Measurements from ENCODE around the gene CFAP46. TPM values are rescaled to one million over a fixed set of nuclear protein-coding genes. Genes with fewer than 3 reads are reported as not detected.

CFAP46 gene
- total and polyA plus RNA-seq, 10 of the 15 experiments (the other 5 are each of a cell fraction or from before 2014, with no cell fraction given), result 0.01 to 0.18 (median 0.03) TPM; not detected in 7

DNA sequence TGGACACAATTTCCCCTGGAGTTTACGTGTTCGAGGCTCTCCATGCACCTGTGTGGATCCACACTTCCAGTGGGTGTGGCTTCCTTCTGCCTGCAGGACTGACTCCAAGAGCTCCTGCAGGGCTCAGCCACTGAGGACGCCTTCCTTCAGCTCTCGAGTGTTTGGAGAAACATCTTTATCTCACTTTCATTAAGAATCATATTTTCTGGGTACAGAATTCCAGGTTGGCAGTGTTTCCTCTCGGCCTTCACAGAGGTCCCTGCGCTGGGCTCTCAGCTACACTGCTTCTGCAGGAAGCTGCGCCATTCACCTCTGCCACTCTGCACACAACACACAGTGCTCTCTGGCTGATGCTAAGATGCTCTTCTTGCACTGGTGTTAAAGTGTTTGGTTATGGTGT, 86.5 kb downstream of the CFAP46 start (continued):
- TF ChIP-seq, protein P1, sequence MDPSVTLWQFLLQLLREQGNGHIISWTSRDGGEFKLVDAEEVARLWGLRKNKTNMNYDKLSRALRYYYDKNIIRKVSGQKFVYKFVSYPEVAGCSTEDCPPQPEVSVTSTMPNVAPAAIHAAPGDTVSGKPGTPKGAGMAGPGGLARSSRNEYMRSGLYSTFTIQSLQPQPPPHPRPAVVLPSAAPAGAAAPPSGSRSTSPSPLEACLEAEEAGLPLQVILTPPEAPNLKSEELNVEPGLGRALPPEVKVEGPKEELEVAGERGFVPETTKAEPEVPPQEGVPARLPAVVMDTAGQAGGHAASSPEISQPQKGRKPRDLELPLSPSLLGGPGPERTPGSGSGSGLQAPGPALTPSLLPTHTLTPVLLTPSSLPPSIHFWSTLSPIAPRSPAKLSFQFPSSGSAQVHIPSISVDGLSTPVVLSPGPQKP (IDR thresholded peaks at IDR 0.05; ENCODE audit: low read depth, low read length), result no peak
- TF ChIP-seq SIN3A (IDR thresholded peaks at IDR 0.05; ENCODE audit: low read depth, low read length), result no peak
- no peak for TF ChIP-seq IRF4 (IDR thresholded peaks at IDR 0.05; ENCODE audit: low read depth, low read length)
- TF ChIP-seq, protein P2, sequence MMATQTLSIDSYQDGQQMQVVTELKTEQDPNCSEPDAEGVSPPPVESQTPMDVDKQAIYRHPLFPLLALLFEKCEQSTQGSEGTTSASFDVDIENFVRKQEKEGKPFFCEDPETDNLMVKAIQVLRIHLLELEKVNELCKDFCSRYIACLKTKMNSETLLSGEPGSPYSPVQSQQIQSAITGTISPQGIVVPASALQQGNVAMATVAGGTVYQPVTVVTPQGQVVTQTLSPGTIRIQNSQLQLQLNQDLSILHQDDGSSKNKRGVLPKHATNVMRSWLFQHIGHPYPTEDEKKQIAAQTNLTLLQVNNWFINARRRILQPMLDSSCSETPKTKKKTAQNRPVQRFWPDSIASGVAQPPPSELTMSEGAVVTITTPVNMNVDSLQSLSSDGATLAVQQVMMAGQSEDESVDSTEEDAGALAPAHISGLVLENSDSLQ (IDR thresholded peaks at IDR 0.05), result no peak
- TF ChIP-seq BHLHE40 (IDR thresholded peaks at IDR 0.05; ENCODE audit: borderline replicate concordance in 1 of 2, low read depth in 2 of 2, low read length in 1 of 2), result no peak
- TF ChIP-seq, protein P3, sequence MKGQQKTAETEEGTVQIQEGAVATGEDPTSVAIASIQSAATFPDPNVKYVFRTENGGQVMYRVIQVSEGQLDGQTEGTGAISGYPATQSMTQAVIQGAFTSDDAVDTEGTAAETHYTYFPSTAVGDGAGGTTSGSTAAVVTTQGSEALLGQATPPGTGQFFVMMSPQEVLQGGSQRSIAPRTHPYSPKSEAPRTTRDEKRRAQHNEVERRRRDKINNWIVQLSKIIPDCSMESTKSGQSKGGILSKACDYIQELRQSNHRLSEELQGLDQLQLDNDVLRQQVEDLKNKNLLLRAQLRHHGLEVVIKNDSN (IDR thresholded peaks at IDR 0.05; ENCODE audit: borderline replicate concordance, extremely low read length, insufficient read depth, low read depth, low read length), result no peak
- no peak for TF ChIP-seq SRF (IDR thresholded peaks at IDR 0.05; ENCODE audit: low read depth in 2 of 2, low read length in 2 of 2)
- TF ChIP-seq, protein P4, sequence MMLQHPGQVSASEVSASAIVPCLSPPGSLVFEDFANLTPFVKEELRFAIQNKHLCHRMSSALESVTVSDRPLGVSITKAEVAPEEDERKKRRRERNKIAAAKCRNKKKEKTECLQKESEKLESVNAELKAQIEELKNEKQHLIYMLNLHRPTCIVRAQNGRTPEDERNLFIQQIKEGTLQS (IDR thresholded peaks at IDR 0.05; ENCODE audit: borderline replicate concordance, extremely low read depth, low read depth, low read length), result no peak

DNA sequence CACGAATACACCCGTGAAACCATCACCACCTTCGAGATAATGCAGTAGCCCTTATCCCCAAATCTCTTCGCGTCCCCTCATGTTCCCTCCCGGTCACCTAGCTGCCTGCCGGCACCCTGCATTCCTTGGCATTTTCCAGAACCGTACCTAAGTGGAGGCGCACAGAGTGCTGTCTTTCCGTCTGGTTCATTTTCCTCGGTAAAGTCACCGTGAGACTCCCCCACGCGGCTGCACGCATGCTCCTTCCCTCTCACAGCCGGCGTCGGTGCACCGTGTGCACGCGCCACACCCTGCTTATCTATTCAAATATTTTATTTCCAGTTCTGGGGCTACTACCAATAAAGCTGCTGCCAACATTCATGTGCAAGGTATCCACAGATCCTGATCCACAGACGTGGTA, 90.9 kb downstream of the CFAP46 start:
- no peak for TF ChIP-seq JUNB (IDR thresholded peaks at IDR 0.05)
- TF ChIP-seq PAX5 (IDR thresholded peaks at IDR 0.05; ENCODE audit: borderline replicate concordance, low read depth, low read length), result no peak
- no peak for TF ChIP-seq BACH1 (IDR thresholded peaks at IDR 0.05; ENCODE audit: borderline replicate concordance)
- H3K4me3 ChIP-seq, result no peak overlapping the region
- H3K4me2 ChIP-seq (ENCODE audit: control insufficient read depth, insufficient read depth), result no peak overlapping the region
- H3K79me2 ChIP-seq (ENCODE audit: control insufficient read depth, insufficient read depth, low read length), result no peaks in the 10 kb centered on the region
- FAIRE-seq, result no peak
- intact Hi-C loops (cut with micrococcal nuclease; ENCODE audit: unreplicated experiment), result no loop called here
- no peak overlapping the region for H3K27ac ChIP-seq (ENCODE audit: control insufficient read depth, insufficient read depth)
- ChIA-PET RAD21 (ENCODE audit: unreplicated experiment) (no interaction called here), SMC1A (ENCODE audit: uncharacterized antibody, unreplicated experiment) (no interaction called here), CTCF (no interaction called here), POLR2A (no interaction called here)
- H3K4me1 ChIP-seq (ENCODE audit: control insufficient read depth, insufficient read depth, low read length), result no peaks in the 10 kb centered on the region
- 69% methylated on average over 20 of the region's 22 CpGs for WGBS (ENCODE audit: insufficient coverage, insufficient replicate concordance, low lambda C conversion rate, missing lambda C conversion rate)
- in situ Hi-C loops (cut with MboI), result no loop called here
- H2AFZ ChIP-seq (ENCODE audit: control insufficient read depth, low read depth, low read length), result no peak overlapping the region
- no peaks in the 10 kb centered on the region; a peak in 1 of 4 replicates for H3K27me3 ChIP-seq (replicated peaks in 1 of 2; ENCODE audit: control insufficient read depth in 2 of 2, insufficient read depth in 2 of 2, low read length in 1 of 2)
- no peaks in the 10 kb centered on the region for H3K36me3 ChIP-seq (ENCODE audit: control insufficient read depth in 2 of 2, insufficient read depth in 2 of 2, low read length in 1 of 2)
- H3K9ac ChIP-seq (ENCODE audit: control insufficient read depth, insufficient read depth, low read length), result no peak overlapping the region
- no peak for ATAC-seq
- DNase-seq (ENCODE audit: low read depth, low spot score), result no peak
- H3K9me3 ChIP-seq (replicated peaks; ENCODE audit: control insufficient read depth, insufficient read depth, low read length), result no peaks in the 10 kb centered on the region; the same call in 2 of the 3 replicates
- no peaks in the 10 kb centered on the region for H4K20me1 ChIP-seq (ENCODE audit: control insufficient read depth, insufficient read depth)
- BruUV-seq (replicated peaks), result no TSS peak
